GM18511 (cell line): ENCODE results near the gene INKA2.

Experiments
- ATAC-seq: cut with Tn5 transposase; IDR thresholded peaks from one replicate; pipeline ENCODE4 v1.9.1; 2021; ENCODE audit warnings: mild to moderate bottlenecking, moderate library complexity; ENCODE audit not compliant: unreplicated experiment

INKA2 gene

GRCh38 chr1:111734426-111734825 is 4.8 kb downstream of the INKA2 start:
- ATAC-seq: no peak

- no peak for ATAC-seq
Observed at GRCh38 chr1:111733992-111734341, 5.2 kb downstream of the INKA2 start.

GRCh38 chr1:111733183-111733991 is 5.8 kb downstream of the INKA2 start:
- ATAC-seq: no peak

GRCh38 chr1:111732718-111733117 is 6.5 kb downstream of the INKA2 start:
- no peak for ATAC-seq

- no peak for ATAC-seq
Observed at GRCh38 chr1:111731956-111732355, 7.2 kb downstream of the INKA2 start.

GRCh38 chr1:111730706-111731105 is 8.5 kb downstream of the INKA2 start:
- ATAC-seq: no peak

- no peak for ATAC-seq
Observed at GRCh38 chr1:111729946-111730681, 9.1 kb downstream of the INKA2 start.

GRCh38 chr1:111729271-111729921 is 9.8 kb downstream of the INKA2 start:
- ATAC-seq: no peak

- no peak for ATAC-seq
Observed at GRCh38 chr1:111727056-111727455, 12.1 kb downstream of the INKA2 start.

GRCh38 chr1:111725192-111725591 is 14.0 kb downstream of the INKA2 start:
- ATAC-seq: no peak

- no peak for ATAC-seq
Observed at GRCh38 chr1:111723871-111724270, 15.3 kb downstream of the INKA2 start.

GRCh38 chr1:111723091-111723806 is 15.9 kb downstream of the INKA2 start:
- ATAC-seq: no peak

GRCh38 chr1:111720977-111721786 is 18.0 kb downstream of the INKA2 start:
- ATAC-seq: no peak

GRCh38 chr1:111720274-111720976 is 18.8 kb downstream of the INKA2 start:
- no peak for ATAC-seq

GRCh38 chr1:111719674-111720132 is 19.5 kb downstream of the INKA2 start:
- ATAC-seq: no peak

GRCh38 chr1:111719135-111719534 is 20.1 kb downstream of the INKA2 start:
- no peak for ATAC-seq

GRCh38 chr1:111717450-111717849 is 21.7 kb downstream of the INKA2 start:
- ATAC-seq: no peak

- no peak for ATAC-seq
Observed at GRCh38 chr1:111716333-111716732, 22.9 kb downstream of the INKA2 start.

GRCh38 chr1:111709986-111710385 is 29.2 kb downstream of the INKA2 start:
- ATAC-seq: no peak

GRCh38 chr1:111707906-111708305 is 31.3 kb downstream of the INKA2 start:
- ATAC-seq: no peak
